ENCODE measurements around the gene MSGN1.
"Not testable (repeated sequence)": the region's sequence is repeated elsewhere in the genome, so short reads cannot be mapped to it uniquely, and the experiment has no call there.

MSGN1 gene

DNA sequence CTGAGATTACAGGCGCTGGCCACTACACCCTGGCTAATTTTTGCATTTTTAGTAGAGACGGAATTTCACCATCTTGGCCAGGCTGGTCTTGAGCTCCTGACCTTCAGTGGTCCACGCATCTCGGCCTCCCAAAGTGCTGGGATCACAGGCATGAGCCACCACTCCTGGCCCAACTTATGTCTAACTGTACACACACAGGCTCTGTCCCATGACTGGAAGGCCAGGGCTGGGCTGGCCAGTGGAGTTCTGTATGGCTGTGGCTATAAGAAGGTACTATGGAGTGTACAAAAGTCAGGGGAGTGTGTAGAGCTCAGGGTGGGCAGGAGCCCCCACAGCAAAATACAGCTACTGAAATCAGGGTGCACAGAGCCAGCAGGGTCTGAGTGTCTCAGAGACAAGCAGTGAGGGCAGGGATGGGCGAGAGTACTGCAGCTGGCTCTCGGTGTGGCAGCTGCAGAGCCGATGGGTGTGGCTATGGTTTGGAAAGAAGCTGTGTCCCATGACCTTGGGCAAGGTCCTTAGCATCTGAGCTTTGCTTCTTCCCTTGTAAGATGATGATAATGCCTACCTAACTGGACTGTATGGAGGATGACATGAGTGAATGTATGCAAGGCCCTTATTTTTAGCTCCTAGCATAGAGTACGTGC is 10.4 kb upstream of the MSGN1 start:
- DNase-seq (ENCODE audit: low read depth) = no peak

DNA sequence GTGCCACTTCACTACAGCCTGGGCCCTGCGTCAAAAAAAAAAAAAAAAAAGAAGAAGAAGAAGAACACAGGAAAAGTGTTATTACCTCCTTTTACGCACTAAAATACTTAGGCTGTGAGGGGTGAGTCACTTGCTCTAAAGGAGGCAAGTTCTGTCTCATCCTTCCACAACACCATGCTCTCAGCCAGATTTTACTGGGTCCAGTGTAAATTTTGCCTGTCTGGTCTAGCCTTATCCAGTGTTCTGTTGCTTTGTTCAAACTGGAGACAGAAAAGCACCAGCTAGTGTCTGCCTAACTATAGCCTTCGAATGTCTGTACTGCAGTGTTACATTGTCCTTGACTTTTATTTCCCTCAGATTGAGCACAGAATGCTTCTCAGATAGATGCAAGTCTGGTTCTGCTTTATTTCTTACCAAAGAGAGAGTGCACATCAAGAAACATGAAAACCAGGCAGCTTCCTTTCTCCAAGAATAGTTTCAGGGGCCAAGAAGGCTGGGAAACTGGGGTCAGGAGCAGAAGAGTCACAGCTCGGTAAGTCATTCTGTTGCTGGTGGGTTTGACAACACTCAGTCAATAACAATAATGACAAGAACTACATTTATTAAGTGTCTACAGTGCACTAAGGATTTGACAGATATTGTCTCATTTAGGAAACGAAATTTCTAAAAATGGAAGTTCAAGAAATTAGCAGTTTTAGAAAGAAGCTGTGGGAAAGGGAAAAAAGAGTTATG is 3.1 kb upstream of the MSGN1 start:
- DNase-seq (ENCODE audit: low read depth) = no peak

DNA sequence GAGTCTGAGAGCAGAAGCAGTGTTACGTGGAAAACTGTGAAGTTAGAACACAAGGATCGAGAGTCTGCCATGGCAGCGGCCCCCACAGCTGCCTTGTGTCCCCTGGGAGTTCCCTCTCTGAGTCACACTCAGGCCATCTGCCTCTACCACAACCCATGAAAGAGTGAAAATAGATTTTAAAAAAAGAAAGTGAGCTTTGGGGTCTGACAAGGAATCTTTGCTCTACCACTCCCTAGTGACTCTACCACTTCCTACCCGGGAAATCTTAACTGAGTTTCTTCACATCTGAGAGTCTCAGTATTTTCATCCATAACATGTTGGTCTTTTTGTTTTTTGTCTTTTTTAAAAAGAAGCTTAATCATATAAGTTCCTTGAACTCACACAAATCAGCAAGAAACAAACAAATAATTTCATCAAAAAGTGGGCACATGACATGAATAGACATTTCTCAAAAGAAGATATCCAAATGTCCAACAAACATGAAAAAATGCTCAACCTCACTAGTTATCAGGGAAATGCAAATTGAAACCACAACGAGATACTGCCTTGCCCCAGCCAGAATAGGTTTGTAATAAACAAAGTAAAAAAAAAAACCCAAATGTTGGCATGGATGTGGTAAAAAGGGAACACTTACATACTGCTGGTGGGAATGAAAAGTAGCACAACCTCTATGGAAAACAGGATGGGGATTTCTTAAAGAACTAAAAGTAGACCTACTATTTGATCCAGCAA is 2.4 kb upstream of the MSGN1 start:
- no peak for DNase-seq (ENCODE audit: low read depth)

DNA sequence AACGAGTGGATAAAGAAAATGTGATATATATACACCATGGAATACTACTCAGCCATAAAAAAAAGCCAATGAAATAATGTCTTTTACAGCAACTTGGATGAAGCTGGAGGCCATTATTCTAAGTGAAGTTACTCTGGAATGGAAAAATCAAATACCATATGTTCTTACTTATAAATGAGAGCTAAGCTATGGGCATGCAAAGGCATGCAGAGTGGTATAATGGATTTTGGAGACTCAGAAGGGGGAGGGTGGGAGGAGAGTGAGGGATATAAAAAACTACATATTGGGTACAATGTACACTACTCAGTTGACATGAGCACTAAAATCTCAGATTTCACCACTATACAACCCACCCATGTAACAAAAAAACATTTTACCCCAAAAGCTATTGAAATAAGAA is 1.7 kb upstream of the MSGN1 start:
- no peak for DNase-seq (ENCODE audit: low read depth)

DNA sequence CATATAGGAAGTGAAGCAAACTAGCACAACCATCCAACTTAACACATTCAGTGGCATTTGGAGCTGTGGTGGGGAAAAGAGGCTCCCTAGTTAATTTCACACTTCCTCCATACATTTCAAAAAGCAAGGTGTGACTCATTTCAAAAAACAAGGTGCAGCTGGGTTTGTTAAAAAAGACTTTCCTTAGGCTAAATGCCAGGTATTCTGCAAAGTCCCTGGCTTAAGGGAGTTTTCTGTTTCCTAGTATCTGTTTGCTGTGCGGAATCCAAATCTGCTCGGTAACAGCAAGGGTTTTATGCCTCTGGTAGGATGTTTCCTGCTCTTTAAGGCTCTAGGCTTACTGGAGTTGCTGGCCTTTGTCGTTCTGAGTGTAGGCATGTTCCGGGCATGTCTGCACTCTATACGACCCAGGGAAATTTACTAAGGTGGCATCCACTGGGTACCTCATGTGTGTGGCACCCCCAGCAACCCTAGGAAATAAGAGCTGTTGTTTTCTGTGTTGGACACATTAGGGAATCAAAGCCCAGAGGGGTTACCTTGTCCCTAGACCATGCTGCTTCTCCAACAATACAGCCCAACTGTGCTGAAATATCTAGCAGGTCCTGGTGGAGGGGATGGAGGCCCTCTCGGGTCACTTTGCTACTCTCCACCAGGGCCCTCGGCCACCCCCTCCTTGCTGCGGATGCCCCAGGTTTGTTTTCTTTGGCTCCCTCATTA is 634 bp upstream of the MSGN1 start:
- DNase-seq (ENCODE audit: low read depth) = no peak

DNA sequence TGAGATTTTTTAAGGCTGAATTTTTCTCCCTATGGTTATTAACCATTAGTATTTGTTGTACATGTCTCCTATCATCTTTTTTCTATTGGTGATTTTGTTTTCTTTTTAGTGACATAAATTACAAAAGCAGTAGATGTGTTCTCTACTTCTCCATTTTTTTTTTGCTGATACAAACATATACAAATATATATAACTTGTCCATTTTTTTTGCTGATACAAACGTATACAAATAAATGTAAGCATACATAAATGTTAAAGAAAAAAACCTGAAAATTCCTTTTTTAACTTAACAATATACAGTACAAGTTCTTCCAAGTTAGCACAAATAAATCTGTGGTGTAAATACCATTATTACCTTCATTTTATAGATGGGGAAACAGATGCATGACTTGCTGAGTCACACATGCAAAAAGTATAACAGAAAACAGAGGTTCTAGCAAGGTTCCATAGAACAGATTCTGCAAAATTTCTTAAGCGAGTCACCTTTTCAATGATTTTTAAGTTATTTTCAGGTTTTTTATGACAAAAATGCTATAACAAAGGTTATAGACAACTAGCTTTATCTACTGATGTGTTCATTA is 2.1 kb downstream of the MSGN1 start:
- no peak for DNase-seq (ENCODE audit: low read depth)

DNA sequence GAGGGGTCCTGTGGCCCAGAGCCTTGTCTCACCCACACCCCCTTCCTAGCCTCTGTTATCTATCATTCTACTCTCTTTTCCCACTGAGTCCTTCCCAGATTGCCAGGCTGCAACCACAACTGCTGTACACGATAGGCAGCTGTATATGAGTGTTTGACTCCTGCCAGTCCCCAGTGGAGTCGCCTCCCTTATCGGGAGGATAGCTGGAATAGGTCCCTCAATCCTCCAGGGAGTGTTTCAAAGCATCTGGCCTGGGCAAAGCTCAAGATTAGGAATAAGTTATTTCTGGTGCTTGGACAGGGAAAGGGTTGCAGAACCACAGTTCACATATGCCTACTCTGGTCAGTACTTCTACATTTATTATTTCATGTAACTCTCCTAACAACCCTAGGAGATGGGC is 4.8 kb downstream of the MSGN1 start:
- DNase-seq (ENCODE audit: low read depth) = no peak

DNA sequence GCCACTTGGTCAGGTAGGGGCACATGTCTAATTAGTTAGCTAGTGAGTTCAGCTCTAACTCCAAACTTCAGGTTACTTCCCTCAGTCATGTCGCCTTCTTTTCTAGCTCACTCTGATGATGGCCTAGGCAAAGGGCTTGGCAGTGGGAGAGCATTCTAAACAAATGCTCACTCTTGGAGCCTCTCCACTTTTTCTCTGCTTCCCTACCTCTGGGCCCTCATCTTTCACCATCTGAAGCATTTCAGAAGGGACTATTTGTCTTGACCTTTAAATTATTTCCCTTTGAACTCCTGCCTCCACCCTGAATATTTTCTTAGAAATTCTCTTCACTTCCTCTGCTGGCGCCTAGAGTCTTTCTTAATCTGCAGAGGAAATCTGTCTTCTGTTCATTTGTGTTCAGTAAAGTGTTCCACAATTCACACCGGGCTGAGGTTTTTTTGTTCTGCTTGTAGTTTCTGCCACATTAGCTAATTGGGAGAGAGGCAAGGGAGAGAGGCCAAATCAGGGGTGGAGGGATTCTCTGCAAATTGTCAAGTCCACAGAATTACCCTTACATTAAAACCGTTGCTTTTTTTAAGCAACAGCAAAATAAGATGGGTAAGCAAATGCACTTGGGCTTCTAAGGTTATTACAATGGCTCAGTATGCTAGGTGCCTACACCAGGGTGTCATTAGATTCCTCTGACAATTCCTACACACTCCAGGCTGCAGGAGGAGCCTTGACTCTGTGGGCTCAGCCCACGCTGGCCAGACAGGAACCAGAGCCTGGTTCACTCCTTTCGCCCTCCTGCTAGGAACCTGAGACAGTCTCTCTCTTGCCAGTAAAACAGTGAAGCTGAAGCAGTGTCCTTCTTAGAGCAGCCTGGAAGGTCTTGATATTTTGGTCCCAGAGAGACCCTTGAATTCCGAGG is 5.5 kb downstream of the MSGN1 start:
- no peak for DNase-seq (ENCODE audit: low read depth)

DNA sequence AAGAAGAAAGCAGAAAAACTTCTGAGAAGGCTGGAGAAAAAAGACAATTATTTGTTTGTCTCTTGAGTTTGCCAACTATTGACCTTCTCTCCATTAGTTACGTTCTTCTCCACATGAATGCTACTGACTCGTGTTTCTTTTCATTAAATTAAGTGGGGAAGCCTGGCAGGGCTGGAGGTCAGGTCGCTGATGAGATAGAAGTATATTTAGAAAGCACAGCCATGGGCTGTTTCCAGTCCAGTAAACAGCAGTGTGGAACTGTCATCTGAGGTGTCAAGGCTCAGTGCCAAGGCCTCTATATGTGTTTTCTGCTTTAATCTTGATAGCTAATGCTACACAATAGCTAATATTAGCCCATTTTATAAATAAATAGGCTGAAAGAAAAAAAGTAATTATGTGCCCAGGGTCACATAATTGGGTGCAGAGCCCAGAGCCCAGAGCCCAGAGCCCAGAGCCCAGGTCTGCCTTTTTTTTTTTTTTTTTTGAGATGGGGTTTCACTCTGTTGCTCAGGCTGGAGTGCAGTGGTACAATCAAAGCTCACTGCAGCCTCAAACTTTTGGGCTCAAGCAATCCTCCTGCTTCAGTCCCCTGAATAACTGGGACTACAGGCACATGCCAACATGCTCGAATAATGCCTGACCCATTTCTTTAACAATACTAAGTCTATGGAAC is 6.3 kb downstream of the MSGN1 start:
- no peak for DNase-seq (ENCODE audit: low read depth)

DNA sequence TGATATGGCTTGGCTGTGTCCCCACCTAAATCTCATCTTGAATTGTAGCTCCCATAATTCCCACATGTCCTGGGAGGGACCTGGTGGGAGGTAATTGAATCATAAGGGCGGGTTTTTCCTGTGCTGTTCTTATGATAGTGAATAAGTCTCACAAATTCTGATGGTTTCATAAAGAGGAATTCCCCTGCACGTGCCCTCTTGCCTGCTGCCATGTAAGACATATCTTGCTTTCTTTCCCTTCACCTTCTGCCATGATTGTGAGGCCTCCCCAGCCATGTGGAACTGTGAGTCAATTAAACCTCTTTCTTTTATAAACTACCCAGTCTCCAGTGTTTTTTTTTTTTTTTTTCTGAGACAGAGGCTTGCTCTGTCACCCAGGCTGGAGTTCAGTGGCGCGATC is 7.4 kb downstream of the MSGN1 start:
- not testable (repeated sequence) for DNase-seq (ENCODE audit: low read depth)

DNA sequence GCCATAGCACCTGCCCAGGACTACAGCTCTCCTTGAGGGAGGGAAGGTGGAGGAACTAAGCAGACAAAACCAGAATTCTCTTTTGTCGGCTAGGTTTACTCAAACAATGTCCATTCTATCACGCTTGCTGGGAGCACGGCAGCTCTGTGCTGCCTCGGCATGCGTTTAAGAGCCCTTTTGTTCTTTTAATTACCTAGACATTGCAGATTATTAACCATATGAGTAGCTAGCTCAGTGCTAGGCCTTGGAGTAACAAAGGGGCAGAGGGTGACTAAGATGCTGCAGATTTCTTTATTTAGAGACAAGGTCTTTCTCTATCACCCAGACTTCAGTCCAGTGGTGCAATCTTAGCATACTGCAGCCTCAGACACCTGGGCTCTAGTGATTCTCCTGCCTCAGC is 11.1 kb downstream of the MSGN1 start:
- no peak for DNase-seq (ENCODE audit: low read depth)

DNA sequence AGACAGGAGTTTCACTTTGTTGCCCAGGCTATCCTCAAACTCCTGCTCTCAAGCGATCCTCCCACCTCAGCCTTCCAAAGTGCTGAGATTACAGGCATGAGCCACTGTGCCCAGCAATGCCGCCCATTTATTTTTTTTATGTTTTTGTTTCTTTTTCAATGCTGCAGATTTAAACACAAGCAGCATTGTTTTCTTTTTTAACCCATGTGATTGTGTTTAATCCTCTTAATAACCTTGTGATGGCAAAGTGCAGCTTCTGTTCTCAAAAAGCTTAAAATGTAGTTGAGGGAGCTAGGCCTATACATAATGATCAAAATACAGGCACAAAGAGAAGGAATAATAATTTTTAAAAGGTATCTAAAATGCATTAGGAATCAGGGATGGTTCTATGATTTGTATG is 11.5 kb downstream of the MSGN1 start:
- no peak for DNase-seq (ENCODE audit: low read depth)

DNA sequence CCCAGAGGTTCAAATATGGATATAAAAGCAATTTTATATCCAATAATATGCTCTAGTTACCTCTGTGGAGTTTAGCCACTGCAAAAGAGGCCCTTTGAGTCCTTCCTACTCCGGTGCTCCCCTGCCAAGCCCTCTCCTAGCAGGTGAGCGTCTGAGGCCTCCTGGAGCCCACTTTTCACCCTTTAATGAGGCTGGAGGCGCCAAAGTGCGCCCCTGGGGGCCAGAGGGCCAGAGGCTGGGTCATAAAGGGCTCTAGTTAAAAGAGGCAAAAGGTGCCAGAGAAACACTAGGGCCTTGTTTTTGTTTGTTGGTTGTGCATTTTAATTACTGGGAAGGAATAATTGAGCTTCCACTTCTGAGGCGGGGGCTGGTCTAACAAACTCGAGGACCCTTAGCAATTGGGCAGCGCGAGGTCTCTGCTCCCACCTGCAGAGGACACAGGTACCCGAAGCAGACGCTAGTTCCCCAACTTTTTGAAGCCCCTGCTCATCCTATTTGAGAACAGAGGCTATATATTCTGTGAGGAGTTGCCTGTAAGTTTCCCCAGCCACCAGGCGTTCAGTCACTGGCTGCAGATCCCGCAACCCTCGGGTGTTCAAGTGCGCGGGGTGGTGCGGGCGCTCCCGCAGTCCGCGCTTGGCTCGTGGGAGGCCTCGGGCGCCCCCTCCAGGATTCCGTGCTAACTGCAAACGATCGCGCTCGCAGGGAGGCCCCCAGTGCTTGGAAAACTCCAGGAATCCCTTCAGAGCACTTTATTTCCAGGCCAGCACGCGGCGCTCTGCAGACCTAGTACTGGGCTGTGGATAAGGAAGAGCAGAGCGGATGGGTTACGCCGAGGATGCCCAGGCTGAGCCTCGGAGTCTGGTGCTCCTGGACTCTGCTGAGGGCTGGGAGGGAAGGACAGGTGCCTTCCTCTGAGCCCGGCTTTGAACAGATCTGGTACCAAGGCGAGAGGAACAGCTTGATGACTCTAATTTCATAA is 14.1 kb downstream of the MSGN1 start:
- peak; percentile 65 for DNase-seq (ENCODE audit: low read depth)

DNA sequence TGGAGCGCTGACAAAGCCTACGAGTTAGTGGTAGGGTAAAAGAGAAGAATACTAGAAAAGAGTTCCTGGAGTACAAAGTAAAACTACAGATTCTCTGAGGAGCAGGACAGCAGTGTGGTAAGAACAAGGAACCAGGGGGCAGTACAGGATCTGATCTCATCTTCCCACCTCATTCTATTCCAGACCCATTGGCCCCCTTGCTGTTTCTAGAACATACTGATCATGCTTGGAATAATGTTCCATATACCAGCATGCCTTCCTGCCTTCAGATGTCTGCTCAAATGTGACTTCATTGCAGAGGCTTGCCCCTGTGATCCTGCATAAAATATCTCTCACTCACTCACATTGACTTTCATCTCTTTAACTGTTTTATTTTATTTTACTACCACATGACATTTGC is 19.3 kb downstream of the MSGN1 start:
- peak; percentile 23 for DNase-seq (ENCODE audit: low read depth)

DNA sequence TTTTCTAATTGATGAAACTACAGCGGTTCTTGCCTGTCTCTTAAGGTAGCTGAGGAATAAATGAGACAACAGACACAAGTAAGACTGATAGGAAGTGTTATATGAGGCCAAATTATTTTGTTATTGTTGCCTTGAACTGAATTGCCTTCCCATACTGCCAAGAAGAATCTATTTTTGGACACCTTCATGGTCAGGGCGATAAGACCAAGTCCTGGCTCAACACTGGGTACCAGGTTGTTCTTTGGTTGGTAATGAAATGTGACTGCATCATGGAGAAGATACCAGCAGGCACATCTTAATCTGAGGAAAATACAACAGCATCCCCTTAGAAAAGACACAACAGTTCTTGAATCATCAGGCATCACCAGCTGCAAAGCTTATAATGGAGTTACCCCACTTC is 23.7 kb downstream of the MSGN1 start:
- no peak for DNase-seq (ENCODE audit: low read depth)

DNA sequence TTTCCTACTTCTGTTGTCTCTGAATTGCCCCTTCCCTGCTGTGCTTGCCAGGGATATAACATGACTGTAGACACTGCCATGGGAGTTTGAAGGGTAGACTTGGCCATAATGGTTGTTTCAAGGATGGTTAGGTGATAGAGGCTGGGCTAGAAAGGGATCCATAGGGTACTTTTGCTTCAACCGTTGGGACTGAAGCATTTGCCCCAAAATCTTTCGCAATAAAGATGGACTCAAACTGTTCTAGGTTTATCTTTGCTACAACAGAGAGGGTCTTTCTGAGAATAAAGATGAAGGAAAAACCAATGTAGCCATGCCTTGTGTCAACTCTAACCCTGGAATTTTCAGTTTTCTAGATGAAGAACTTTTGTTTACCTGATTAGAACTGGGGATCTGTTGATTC is 27.2 kb downstream of the MSGN1 start:
- no peak for DNase-seq (ENCODE audit: low read depth)

DNA sequence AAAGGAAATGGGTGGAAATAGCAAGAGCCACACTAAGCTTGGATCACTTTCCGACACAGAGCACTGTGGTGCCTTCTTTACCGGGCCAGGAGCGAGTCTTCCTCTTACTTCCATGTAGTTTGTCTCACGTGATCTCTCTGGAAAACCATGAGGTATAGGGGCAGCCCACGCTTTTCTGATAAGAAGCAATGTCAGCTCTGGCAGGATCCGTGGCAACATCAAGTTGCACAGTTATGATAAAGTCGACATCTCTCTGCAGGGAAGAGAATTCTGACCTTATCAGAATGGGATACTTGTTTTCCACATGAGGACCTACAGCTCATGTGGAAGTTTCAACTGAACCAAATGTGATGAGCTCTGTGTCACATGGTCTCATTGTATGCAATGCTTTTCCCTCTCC is 29.5 kb downstream of the MSGN1 start:
- DNase-seq (ENCODE audit: low read depth) = no peak

DNA sequence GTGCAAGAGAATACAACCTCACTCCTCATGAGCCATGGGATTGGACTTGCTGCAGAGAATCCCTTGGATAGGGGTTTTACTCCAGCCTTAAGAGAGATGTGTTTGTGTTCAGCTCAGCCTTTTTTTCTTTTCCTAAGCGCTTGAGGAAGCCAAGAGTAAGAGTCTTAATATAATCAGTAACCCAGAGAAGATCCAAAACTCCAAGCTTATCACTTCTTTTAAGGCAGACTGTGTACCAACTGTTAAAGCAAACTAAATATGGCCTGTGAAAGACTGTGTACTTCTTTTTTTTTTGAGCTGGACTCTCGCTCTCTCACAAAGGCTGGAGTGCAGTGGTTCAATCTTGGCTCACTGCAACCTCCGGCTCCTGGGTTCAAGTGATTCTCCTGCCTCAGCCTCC is 30.4 kb downstream of the MSGN1 start:
- no peak for DNase-seq (ENCODE audit: low read depth)

DNA sequence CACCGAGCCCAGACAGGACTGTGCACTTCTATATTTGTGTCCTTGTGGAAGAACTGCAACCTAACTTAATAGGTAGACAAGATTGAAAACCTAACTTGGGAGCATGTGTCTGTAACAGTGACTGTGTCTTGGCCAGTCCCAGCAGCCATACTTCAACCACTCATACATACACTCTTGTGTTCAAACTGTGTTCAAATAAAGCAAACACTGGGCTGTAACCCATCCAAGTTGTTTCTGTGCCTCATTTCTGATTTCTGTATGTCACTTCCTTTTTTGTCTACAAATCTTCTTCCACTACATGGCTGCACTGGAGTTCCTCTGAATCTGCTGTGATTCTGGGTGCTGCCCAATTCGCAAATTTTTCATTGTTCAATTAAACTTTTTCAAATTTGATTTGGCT is 31.0 kb downstream of the MSGN1 start:
- DNase-seq (ENCODE audit: low read depth) = no peak
